ENCODE data around the gene GDPD2. TPM values are rescaled to one million over a fixed set of nuclear protein-coding genes. Genes with fewer than 3 reads are reported as not detected.

Gene GDPD2
- total RNA-seq, 1 donor from 2014 or later, result not detected

DNA sequence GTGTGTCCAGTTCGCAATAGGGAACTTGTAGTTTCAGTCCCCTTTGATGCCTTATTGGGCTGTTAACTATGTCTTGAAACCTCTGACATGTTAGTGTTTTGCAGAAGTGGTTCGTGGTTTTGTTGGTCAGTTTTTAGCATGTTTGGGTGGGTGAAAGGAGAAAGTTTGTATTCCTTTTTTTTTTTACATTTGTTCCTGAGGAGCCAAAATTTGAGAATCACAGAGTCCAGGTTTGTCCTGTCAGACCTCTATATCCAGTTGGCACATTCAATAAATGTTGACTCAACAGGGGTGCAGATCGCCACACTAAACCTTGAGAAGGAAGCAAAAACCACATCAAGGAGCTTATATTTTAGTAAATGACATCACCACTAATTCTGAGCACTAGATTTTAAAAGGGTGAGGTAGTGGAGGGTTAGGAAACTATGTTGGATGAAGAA is 47.8 kb downstream of the GDPD2 start:
- no peak for DNase-seq (ENCODE audit: low read depth)
- no peak overlapping the region for H3K4me3 ChIP-seq (ENCODE audit: low read depth, low read length)
- TF ChIP-seq, protein P1, sequence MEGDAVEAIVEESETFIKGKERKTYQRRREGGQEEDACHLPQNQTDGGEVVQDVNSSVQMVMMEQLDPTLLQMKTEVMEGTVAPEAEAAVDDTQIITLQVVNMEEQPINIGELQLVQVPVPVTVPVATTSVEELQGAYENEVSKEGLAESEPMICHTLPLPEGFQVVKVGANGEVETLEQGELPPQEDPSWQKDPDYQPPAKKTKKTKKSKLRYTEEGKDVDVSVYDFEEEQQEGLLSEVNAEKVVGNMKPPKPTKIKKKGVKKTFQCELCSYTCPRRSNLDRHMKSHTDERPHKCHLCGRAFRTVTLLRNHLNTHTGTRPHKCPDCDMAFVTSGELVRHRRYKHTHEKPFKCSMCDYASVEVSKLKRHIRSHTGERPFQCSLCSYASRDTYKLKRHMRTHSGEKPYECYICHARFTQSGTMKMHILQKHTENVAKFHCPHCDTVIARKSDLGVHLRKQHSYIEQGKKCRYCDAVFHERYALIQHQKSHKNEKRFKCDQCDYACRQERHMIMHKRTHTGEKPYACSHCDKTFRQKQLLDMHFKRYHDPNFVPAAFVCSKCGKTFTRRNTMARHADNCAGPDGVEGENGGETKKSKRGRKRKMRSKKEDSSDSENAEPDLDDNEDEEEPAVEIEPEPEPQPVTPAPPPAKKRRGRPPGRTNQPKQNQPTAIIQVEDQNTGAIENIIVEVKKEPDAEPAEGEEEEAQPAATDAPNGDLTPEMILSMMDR (IDR thresholded peaks at IDR 0.05; ENCODE audit: insufficient read depth, low read length, poor library complexity, severe bottlenecking), result no peak
- H3K27me3 ChIP-seq (ENCODE audit: control insufficient read depth, insufficient read depth, low read length), result no peaks in the 10 kb centered on the region
- H3K36me3 ChIP-seq (ENCODE audit: control insufficient read depth, insufficient read depth, low read length), result no peaks in the 10 kb centered on the region

DNA sequence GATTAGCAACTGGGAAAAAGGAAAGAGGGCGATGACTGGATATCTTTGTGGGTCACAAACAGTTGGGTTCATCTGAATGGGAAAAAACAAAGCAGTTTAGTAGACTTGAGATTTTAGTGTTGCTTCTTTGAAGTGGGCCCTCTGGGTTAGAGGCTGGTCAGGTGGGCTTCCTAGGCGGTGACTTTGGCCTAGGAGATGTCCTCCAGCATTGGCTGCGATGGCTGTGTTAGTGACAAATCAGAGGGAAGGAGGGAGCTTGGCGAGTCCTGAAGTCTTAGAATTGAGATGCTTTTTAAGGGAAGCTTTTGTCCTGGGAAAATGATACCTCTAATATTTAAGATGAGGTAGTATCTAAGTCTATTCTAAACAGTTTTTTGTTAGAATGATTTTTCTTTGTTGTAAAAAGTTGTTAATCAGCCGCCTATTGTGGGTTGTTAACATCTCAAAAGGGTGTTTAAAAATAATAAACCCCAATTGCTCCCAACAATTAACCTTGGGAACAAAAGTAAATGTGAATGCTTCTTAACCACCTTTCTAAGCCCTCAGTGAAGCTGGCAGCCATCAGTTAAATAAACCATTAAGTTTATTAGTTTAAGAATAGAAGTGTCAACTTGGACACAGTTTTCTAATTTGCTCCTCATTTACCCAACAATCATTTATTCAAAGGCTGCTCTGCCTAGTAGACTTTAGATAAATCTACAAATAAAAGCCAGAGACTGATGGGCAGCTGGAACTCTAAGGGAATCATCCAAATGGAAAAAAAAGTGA is 53.2 kb downstream of the GDPD2 start:
- Histone ChIP-seq H3K36me3 (ENCODE audit: control insufficient read depth, insufficient read depth, low read length) (no peaks in the 10 kb centered on the region), H3K27me3 (ENCODE audit: control insufficient read depth, insufficient read depth, low read length) (no peaks in the 10 kb centered on the region), H3K4me3 (ENCODE audit: low read depth, low read length) (no peak overlapping the region)
- TF ChIP-seq, protein P1 (IDR thresholded peaks at IDR 0.05; ENCODE audit: insufficient read depth, low read length, poor library complexity, severe bottlenecking), result no peak
- DNase-seq (ENCODE audit: low read depth), result no peak

DNA sequence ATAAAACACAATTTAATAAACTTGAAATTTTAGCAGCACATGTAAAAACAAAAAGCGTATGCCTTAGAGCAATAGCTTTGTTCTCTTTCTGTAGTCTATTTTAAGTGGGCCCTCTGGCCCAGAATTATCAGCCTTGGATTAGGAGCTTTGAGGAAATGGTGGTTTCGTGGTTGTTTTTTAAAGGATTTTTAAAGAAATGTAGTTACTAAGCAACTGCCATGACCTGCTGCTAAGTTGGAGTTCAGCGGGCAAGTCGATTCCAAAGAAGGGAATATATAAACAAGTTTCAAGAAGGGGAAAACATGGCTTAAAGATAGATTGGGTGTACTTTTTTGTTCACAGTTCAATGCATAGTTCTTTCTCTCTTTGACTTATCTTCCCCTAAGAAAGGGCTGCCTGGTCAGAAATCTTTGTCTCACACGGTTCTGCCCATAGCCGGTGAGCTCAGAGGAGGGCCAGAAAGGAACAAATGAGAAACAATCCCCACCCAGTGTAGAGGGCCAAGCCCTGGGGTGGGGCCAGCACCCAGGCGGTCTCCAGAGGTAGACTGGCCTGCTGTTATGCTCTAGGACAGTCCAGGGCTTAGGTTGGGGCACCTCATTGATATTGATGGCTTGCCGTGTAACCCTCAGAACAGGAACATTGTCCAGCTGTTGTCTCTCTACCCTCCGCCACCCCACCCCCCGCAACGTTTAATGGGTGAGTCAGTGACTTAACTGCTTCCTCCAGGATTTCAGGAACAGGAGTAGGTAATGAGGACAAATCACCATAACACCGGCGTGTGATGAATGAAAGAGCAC is 54.0 kb downstream of the GDPD2 start:
- no peak for DNase-seq (ENCODE audit: low read depth)
- Histone ChIP-seq H3K36me3 (ENCODE audit: control insufficient read depth, insufficient read depth, low read length) (no peaks in the 10 kb centered on the region), H3K4me3 (ENCODE audit: low read depth, low read length) (no peak overlapping the region), H3K27me3 (ENCODE audit: control insufficient read depth, insufficient read depth, low read length) (no peaks in the 10 kb centered on the region)
- TF ChIP-seq, protein P1 (IDR thresholded peaks at IDR 0.05; ENCODE audit: insufficient read depth, low read length, poor library complexity, severe bottlenecking), result no peak

DNA sequence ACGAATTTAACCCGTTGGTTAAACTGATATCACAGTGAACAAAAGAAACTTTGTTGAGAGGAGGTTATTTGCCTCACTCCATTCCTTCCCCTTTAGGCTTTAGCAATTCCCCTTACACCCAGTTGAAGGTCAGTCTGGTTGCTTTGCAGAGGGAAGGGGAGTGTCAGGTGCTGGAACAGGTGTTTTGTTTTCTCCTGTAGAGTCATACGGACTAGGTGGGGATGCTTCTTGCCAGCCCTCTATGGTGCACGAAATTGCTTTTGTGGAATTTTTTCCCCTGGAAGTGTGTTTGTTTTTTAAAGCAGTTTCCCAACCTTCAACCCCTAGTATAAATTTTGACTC is 54.6 kb downstream of the GDPD2 start:
- TF ChIP-seq, protein P1 (IDR thresholded peaks at IDR 0.05; ENCODE audit: insufficient read depth, low read length, poor library complexity, severe bottlenecking), result no peak
- DNase-seq (ENCODE audit: low read depth), result no peak
- Histone ChIP-seq H3K36me3 (ENCODE audit: control insufficient read depth, insufficient read depth, low read length) (no peaks in the 10 kb centered on the region), H3K27me3 (ENCODE audit: control insufficient read depth, insufficient read depth, low read length) (no peaks in the 10 kb centered on the region), H3K4me3 (ENCODE audit: low read depth, low read length) (no peak overlapping the region)

DNA sequence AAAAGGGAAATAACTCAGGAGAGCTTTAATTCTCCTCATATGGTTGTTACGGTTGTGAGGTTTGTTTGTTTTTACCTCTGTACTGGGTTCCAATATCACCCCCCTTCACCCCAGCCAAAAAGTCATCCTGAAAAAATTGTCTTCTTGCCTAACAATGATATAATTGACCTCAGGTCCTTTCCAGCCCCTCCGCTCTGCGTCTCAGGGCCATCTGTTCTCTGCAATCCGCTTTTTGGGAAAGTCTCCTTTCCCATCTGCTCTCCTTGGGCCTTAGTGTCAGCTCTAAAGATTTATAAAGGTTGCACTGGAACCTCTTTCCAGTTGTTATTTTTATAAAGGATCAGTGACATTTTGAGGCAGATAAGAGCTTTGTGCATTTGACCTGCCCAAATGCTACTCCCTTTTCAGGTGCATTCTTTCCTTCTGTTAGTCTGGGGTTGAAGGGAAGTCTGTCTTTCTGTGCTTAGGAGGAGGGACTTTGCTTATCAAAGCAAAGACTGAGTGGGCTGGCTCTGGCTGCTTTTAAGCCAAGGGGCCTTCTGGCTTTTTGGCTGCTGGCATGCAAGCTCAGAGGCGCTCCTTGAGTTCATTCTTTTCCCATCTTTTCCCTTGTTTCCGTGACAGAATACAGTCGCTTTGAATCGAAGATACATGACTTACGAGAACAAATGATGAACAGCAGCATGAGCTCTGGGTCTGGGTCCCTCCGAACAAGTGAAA is 55.6 kb downstream of the GDPD2 start:
- no peak for DNase-seq (ENCODE audit: low read depth)

More for the DNA sequence above, 55.6 kb downstream of the GDPD2 start:
- Histone ChIP-seq H3K4me3 (ENCODE audit: low read depth, low read length) (no peak overlapping the region), H3K36me3 (ENCODE audit: control insufficient read depth, insufficient read depth, low read length) (no peaks in the 10 kb centered on the region), H3K27me3 (ENCODE audit: control insufficient read depth, insufficient read depth, low read length) (no peaks in the 10 kb centered on the region)
- TF ChIP-seq, protein P1 (IDR thresholded peaks at IDR 0.05; ENCODE audit: insufficient read depth, low read length, poor library complexity, severe bottlenecking), result no peak
